Chondrocyte (in vitro differentiated cells): ENCODE data around the gene SPDEF. TPM values are rescaled to one million over a fixed set of nuclear protein-coding genes. Genes with fewer than 3 reads are reported as not detected.

Source experiments
- DNase-seq: peaks from one replicate; pipeline ENCODE4 v3.0.0; 2021; ENCODE audit warnings: mixed read lengths, low spot score
- H3K27ac Mint-ChIP-seq: one replicate; pipeline ENCODE4 v1.8.0; 2021; ENCODE audit warnings: mild to moderate bottlenecking, moderate library complexity, mixed read lengths; ENCODE audit not compliant: unreplicated experiment
- H3K27me3 Mint-ChIP-seq: 2 replicates; pipeline ENCODE4 v1.8.0; 2021; ENCODE audit warnings: low read depth, mixed read lengths
- H3K36me3 Mint-ChIP-seq: 2 replicates; pipeline ENCODE4 v1.8.0; 2021; ENCODE audit warnings: low read depth, mixed read lengths
- H3K4me1 Mint-ChIP-seq: 2 replicates; pipeline ENCODE4 v1.8.0; 2021; ENCODE audit warnings: low read depth, mild to moderate bottlenecking, mixed read lengths
- H3K4me3 Mint-ChIP-seq: one replicate; pipeline ENCODE4 v1.8.0; 2021; ENCODE audit warnings: mild to moderate bottlenecking, moderate library complexity, mixed read lengths; ENCODE audit not compliant: unreplicated experiment
- H3K9me3 Mint-ChIP-seq: 2 replicates; pipeline ENCODE4 v1.8.0; 2021; ENCODE audit warnings: low read depth, mixed read lengths
- total RNA-seq: library from RNA; stranded (reverse); gene quantifications from 3 replicates; pipeline ENCODE4 v1.2.1, GENCODE V29; 2021
- TF ChIP-seq, protein P1 (sequence below): fragments of 200-600 bp; sonication (generic); IDR thresholded peaks from 2 replicates; pipeline ENCODE4 v1.5.0; 2021; ENCODE audit warnings: antibody characterized with exemption, mild to moderate bottlenecking, moderate library complexity

Gene SPDEF
- total RNA-seq, 1 donor from 2014 or later, result 0.10 TPM

- DNase-seq, result peak; percentile 97
- Mint-ChIP-seq H3K9me3 (no peaks in the 10 kb centered on the region), H3K27me3 (no peaks in the 10 kb centered on the region), H3K4me3 (peak overlapping the region; percentile 55), H3K36me3 (no peaks in the 10 kb centered on the region), H3K27ac (no peak overlapping the region), H3K4me1 (peaks cover 8% of the 10 kb centered on the region)
- TF ChIP-seq, protein P1, sequence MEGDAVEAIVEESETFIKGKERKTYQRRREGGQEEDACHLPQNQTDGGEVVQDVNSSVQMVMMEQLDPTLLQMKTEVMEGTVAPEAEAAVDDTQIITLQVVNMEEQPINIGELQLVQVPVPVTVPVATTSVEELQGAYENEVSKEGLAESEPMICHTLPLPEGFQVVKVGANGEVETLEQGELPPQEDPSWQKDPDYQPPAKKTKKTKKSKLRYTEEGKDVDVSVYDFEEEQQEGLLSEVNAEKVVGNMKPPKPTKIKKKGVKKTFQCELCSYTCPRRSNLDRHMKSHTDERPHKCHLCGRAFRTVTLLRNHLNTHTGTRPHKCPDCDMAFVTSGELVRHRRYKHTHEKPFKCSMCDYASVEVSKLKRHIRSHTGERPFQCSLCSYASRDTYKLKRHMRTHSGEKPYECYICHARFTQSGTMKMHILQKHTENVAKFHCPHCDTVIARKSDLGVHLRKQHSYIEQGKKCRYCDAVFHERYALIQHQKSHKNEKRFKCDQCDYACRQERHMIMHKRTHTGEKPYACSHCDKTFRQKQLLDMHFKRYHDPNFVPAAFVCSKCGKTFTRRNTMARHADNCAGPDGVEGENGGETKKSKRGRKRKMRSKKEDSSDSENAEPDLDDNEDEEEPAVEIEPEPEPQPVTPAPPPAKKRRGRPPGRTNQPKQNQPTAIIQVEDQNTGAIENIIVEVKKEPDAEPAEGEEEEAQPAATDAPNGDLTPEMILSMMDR, result peak; percentile 86
These were observed 29.0 kb downstream of the SPDEF start for GRCh38 chr6:34526992-34527728.

- Mint-ChIP-seq H3K36me3 (no peaks in the 10 kb centered on the region), H3K4me1 (peaks cover 8% of the 10 kb centered on the region), H3K4me3 (no peak overlapping the region), H3K27me3 (no peaks in the 10 kb centered on the region), H3K9me3 (no peaks in the 10 kb centered on the region), H3K27ac (no peak overlapping the region)
- peak; percentile 88 for DNase-seq
- TF ChIP-seq, protein P1, result no peak
These were observed 29.7 kb downstream of the SPDEF start for GRCh38 chr6:34526241-34526972.

GRCh38 chr6:34525431-34526175 lies 30.5 kb downstream of the SPDEF start:
- no peaks in the 10 kb centered on the region for H3K9me3 Mint-ChIP-seq
- no peak overlapping the region for H3K27ac Mint-ChIP-seq
- peaks cover 8% of the 10 kb centered on the region for H3K4me1 Mint-ChIP-seq
- H3K4me3 Mint-ChIP-seq, result no peak overlapping the region
- TF ChIP-seq, protein P1, result no peak
- no peaks in the 10 kb centered on the region for H3K27me3 Mint-ChIP-seq
- no peaks in the 10 kb centered on the region for H3K36me3 Mint-ChIP-seq
- peak; percentile 73 for DNase-seq

- DNase-seq, result no peak
- H3K4me3 Mint-ChIP-seq, result no peak overlapping the region
- TF ChIP-seq, protein P1, result no peak
- no peak overlapping the region for H3K27ac Mint-ChIP-seq
- H3K4me1 Mint-ChIP-seq, result peaks cover 8% of the 10 kb centered on the region
- no peaks in the 10 kb centered on the region for H3K27me3 Mint-ChIP-seq
- H3K36me3 Mint-ChIP-seq, result no peaks in the 10 kb centered on the region
- no peaks in the 10 kb centered on the region for H3K9me3 Mint-ChIP-seq
These were observed 31.2 kb downstream of the SPDEF start for GRCh38 chr6:34524971-34525370.

- H3K4me1 Mint-ChIP-seq, result peaks cover 8% of the 10 kb centered on the region
- no peak overlapping the region for H3K27ac Mint-ChIP-seq
- H3K27me3 Mint-ChIP-seq, result no peaks in the 10 kb centered on the region
- no peaks in the 10 kb centered on the region for H3K9me3 Mint-ChIP-seq
- no peak for DNase-seq
- H3K4me3 Mint-ChIP-seq, result no peak overlapping the region
- H3K36me3 Mint-ChIP-seq, result no peaks in the 10 kb centered on the region
- TF ChIP-seq, protein P1, result no peak
These were observed 31.6 kb downstream of the SPDEF start for GRCh38 chr6:34524499-34524898.
